Measurements from ENCODE around the gene ALDH3A1.

ALDH3A1 gene

GRCh38 chr17:19702217-19702641 lies 45.9 kb downstream of the ALDH3A1 start:
- no peak for DNase-seq
